GM13977 (cell line): ENCODE measurements around the gene NET1.

ENCODE experiments used
- DNase-seq: peaks from one replicate; pipeline ENCODE4 v3.0.0; 2012; ENCODE audit warnings: low spot score
- CTCF ChIP-seq: IDR thresholded peaks from 2 replicates; pipeline ENCODE4 v1.5.1; 2012; ENCODE audit warnings: mild to moderate bottlenecking, control low read depth; ENCODE audit not compliant: insufficient read depth; ENCODE audit errors: extremely low read depth, missing control alignments
- in situ Hi-C: fragments of 300-500 bp; cut with MboI; formaldehyde crosslinking; loops from one replicate; pipeline ENCODE4 v1.12.0; 2022; ENCODE audit warnings: low sequenced_read_pairs, low pct_unique_long_range_greater_than_20kb, mixed read lengths, inconsistent platforms; ENCODE audit not compliant: unreplicated experiment

NET1 gene

DNA sequence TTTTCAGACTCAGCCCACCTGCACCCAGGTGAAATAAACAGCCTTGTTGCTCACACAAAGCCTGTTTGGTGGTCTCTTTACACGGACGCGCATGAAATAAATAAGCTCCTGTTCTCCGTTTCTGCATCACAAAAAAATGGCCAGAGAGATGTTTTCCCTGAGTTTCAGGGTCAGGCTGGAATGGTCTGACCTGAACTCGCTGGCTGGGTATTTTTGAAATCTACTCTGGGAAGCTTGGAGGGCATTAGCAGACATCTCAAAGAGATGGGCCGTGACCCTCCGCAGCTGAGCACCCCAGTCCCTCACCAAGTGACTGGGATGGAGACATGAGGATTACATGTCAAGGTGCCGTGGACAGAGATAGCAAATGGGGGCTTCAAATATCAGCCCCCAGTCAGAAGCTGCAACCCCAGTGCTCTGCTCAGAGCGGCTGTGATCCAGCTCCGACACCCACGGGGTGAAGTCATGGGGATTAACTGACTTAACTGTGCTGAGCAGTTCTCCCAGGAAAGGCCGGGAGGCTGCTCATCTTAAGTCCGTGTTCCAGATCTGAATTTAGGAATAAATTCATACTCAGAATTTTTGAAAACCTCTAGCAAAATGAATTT, 64.7 kb downstream of the NET1 start:
- in situ Hi-C loops: no loop called here
- no peak for TF ChIP-seq CTCF
- DNase-seq: no peak

GRCh38 chr10:5477948-5478693, 65.8 kb downstream of the NET1 start:
- in situ Hi-C loops: no loop called here
- DNase-seq: no peak
- TF ChIP-seq CTCF: no peak

- no peak for TF ChIP-seq CTCF
- in situ Hi-C loops: no loop called here
- no peak for DNase-seq
Observed at GRCh38 chr10:5478694-5479305, 66.4 kb downstream of the NET1 start.

GRCh38 chr10:5479481-5480161, 67.3 kb downstream of the NET1 start:
- TF ChIP-seq CTCF: no peak
- no peak for DNase-seq
- in situ Hi-C loops: no loop called here

DNA sequence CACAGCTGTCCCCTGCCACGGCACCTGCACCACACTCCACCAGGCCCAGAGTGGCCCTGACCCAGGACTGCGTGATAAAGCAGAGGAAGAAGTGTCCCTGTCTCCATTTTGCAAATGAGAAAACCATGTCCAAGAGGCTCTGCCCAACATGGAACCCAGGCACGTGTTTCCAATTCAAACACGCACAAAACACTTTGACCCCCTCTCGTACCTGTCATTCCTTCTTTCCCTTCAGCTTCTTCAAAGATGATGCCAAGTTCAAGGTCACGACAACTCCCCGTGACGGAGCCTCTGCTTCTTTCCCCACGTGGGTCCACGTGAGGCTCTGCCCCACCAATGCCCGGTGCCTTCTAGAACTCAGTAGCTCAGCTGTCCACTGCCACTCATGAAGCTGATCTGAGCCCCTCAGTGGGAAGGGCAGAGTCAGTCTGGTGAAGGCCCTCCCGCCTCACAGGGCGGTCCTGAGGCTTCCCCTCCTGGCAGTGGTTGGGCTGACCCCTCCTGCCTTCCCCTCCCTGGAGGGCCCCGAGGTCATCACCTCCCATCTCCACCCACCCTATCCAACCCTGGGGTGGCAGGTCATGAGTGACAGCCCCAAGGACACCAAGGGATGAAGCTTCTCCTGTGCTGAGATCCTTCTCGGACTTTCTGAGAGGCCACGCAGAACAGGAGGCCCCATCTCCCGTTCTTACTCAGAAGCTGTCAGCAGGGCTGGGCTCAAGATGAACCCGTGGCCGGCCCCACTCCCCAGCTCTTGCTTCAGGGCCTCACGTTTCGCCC, 68.0 kb downstream of the NET1 start:
- no peak for TF ChIP-seq CTCF
- no peak for DNase-seq
- in situ Hi-C loops: no loop called here

- DNase-seq: no peak
- no peak for TF ChIP-seq CTCF
- in situ Hi-C loops: no loop called here
Observed at GRCh38 chr10:5481121-5481520, 68.8 kb downstream of the NET1 start.
